ENCODE data around the gene ADCY6.
"Not testable (repeated sequence)": the region's sequence is repeated elsewhere in the genome, so short reads cannot be mapped to it uniquely, and the experiment has no call there.

The ADCY6 gene

GRCh38 chr12:48750215-48750614, 38.7 kb downstream of the ADCY6 start:
- DNase-seq = no peak

- DNase-seq = no peak
Observed at GRCh38 chr12:48744251-48745008, 44.5 kb downstream of the ADCY6 start.

DNA sequence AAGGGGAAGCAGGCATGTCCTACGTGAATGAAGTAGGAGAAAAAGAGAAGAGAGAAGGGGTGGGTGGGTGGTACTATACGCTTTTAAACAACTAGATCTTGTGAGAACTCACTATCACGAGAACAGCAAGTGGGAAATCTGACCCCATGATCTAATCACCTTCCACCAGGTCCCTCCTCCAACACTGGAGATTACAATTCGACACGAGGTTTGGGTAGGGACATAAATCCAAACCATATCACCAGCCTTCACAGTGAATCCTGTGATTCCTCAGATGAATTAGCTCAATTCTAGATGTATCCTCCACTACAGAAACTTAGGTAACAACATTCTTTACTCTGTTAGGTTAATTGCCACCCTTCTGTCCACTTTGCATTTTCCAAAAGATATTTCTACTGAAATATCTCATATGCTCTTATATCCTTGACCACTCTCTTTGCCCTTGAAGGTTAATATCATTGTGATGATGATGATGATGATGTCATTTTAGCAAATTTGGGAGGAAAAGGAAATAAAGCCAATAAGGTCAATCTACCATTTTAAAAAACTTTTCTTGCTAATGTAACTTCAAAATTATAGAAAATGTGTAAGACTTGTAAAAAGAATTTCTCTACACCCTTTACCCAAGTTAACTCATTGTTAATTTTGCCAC, 49.1 kb downstream of the ADCY6 start:
- DNase-seq = no peak

- no peak for DNase-seq
Observed at GRCh38 chr12:48736456-48736855, 52.4 kb downstream of the ADCY6 start.

DNA sequence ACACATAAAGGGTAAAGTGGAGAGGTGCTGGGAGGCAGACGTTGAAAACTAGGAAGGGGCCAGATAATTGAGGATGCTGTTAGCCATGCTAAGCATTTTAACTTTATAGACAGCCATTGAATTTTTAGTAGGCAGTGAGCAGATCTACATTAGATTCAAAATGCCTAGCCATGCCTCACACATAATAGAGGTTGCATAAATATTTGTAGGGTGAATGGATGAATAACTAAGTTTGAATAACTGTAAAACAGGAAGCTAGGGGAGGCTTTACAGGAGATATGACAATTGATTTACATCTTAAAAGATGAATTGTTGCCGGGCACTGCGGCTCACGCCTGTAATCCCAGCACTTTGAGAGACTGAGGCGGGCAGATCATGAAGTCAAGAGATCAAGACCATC, 60.1 kb downstream of the ADCY6 start:
- no peak for DNase-seq

DNA sequence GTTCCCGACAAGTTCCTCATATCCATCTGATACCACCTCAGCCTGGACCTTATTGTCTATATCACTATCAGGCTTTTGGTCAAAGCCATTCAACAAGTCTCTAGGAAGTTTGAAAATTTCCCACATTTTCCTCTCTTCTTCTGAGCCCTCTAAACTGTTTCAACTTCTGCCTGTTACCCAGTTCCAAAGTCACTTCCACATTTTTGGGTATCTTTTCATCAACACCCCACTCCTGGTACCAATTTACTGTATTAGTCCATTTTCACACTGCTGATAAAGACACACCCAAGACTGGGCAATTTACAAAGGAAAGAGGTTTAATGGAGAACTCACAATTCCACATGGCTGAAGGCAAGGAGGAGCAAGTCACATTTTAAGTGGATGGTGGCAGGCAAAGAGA, 68.2 kb downstream of the ADCY6 start:
- not testable (repeated sequence) for DNase-seq

DNA sequence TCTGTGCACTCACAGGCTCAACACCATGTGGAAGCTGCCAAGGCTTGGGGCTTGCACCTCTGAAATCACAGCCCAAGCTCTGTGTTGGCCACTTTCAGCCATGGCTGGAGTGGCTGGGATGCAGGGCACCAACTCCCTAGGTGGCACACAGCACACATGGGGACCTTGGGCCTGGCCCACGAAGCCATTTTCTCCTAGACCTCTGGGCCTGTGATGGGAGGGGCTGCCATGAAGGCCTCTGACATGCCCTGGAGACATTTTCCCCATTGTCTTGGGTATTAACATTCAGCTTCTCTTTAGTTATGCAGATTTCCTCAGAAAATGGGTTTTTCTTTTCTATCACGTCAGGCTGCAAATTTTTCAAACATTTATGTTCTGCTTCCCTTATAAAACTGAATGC, 68.7 kb downstream of the ADCY6 start:
- not testable (repeated sequence) for DNase-seq

DNA sequence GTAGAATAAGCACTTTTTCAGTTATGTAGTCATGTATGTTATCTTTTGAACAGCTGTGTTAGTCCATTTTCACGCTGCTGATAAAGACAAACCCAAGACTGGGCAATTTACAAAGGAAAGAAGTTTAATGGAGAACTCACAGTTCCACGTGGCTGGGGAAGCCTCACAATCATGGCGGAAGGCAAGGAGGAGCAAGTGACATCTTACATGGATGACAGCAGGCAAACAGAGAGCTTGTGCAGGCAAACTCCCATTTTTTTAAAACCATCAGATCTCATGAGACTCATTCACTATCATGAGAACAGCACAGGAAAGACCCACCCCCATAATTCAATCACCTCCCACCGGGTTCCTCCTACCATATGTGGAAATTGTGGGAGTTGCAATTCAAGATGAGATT, 69.9 kb downstream of the ADCY6 start:
- not testable (repeated sequence) for DNase-seq

- no peak for DNase-seq
Observed at GRCh38 chr12:48717252-48717695, 71.6 kb downstream of the ADCY6 start.

DNA sequence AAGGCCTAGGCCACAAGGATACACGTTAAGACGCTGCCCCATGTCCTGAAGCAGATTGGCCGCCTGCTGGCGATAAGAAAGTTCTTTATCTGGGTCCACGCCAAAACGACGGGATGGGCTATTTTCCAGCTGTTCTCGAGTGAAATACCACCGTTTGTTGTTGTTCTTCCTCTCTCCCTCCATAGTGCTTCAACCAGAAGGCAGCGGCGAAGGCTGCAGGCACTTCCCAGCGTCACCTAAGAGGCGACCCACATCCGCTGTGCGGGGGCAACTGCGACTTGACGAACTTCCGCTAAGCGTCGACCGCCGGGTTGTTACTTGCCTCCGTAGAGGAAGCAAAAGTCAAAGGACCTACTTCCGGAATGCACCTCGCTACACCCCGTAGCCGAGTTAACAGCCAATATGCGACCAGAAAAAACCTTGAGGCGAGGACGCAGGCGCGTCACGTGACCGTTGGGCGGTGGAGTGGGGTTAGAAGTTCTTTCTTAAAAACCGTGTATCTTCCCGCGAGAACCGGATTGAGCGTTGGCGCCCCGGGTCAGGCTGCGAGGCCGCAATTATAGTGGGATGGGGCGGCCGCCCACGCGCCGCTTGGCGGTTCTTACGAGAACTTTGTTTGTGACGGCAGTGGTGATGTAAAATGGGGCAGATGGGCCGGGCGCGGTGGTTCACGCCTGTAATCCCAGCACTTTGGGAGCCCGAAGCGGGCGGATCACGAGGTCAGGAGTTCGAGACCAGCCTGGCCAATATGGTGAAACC, 72.2 kb downstream of the ADCY6 start, which contains the start of gene CCNT1:
Gene CCNT1, minus strand, starts transcription at position 215 of the 759 bp plus-strand sequence. Its CDS starts 32 bp downstream, at position 183.
- DNase-seq = peak; percentile 100

All from central memory CD4-positive, alpha-beta T cell (primary cell).